GM12878 (cell line): ENCODE data around the gene EYA2. TPM values are rescaled to one million over a fixed set of nuclear protein-coding genes. Genes with fewer than 3 reads are reported as not detected.

Experiments used
- ATAC-seq: fragments of 200-7000 bp; cut with Tn5 transposase; 3 replicates; pipeline ENCODE4 v1.9.1; 2020; ENCODE audit warnings: mild to moderate bottlenecking, moderate library complexity
- BruUV-seq: library from RNA; stranded (reverse); fragments of 400-500 nt; replicated peaks from 2 replicates; lab custom pipeline; 2021; lab: Mats Ljungman, UMichigan
- CTCF ChIA-PET: fragments of 300-600 bp; sonication (Branson Sonifier 250); formaldehyde crosslinking; extraction: SDS; loops from one replicate; lab custom pipeline; 2021; ENCODE audit warnings: inconsistent platforms; lab: Yijun Ruan, JAX
- POLR2A ChIA-PET: fragments of 350-600 bp; formaldehyde crosslinking; extraction: SDS; loops from one replicate; lab custom pipeline; 2021; ENCODE audit warnings: inconsistent platforms; lab: Charles Lee
- RAD21 ChIA-PET: fragments of 300-600 bp; sonication (Branson Sonifier 250); formaldehyde crosslinking; loops from one replicate; lab custom pipeline; 2023; ENCODE audit warnings: antibody characterized with exemption; ENCODE audit not compliant: unreplicated experiment; lab: Charles Lee
- SMC1A ChIA-PET: fragments of 300-600 bp; sonication (Branson Sonifier 250); formaldehyde crosslinking; loops from one replicate; lab custom pipeline; 2023; ENCODE audit not compliant: unreplicated experiment, uncharacterized antibody; lab: Charles Lee
- DNase-seq: peaks from one replicate; pipeline ENCODE4 v3.0.0-alpha.2; 2011; ENCODE audit warnings: low read depth, low spot score
- FAIRE-seq: peaks from 3 replicates; lab custom pipeline; 2011; peaks lifted over from hg19 to GRCh38; lab: Jason Lieb, UNC
- H2AFZ ChIP-seq: 2 replicates; pipeline ENCODE4 v1.6.0; 2011; ENCODE audit warnings: low read depth, low read length, control low read depth; ENCODE audit not compliant: control insufficient read depth
- H3K27ac ChIP-seq: 2 replicates; pipeline ENCODE4 v1.5.1; 2011; ENCODE audit warnings: control low read depth; ENCODE audit not compliant: control insufficient read depth, insufficient read depth
- H3K27me3 ChIP-seq, 2 experiments: replicated peaks in 1 of 2; 2 replicates each; pipeline versions ENCODE4 v1.6.0 to v1.6.1; 2011; ENCODE audit warnings: low read length in 1 of 2; ENCODE audit not compliant: control insufficient read depth in 2 of 2, insufficient read depth in 2 of 2
- H3K36me3 ChIP-seq, 2 experiments: 2 replicates each; pipeline ENCODE4 v1.5.1; 2011; ENCODE audit warnings: low read length in 1 of 2; ENCODE audit not compliant: control insufficient read depth in 2 of 2, insufficient read depth in 2 of 2
- H3K4me1 ChIP-seq: 2 replicates; pipeline ENCODE4 v1.6.1; 2011; ENCODE audit warnings: mild to moderate bottlenecking, low read length, moderate library complexity, mixed read lengths; ENCODE audit not compliant: control insufficient read depth, insufficient read depth
- H3K4me2 ChIP-seq: 2 replicates; pipeline ENCODE4 v1.6.0; 2011; ENCODE audit warnings: control low read depth; ENCODE audit not compliant: control insufficient read depth, insufficient read depth
- H3K4me3 ChIP-seq: fragments of 200-600 bp; sonication (generic); 2 replicates; pipeline ENCODE4 v1.5.1; 2016
- H3K79me2 ChIP-seq: 2 replicates; pipeline ENCODE4 v1.6.0; 2011; ENCODE audit warnings: low read length; ENCODE audit not compliant: control insufficient read depth, insufficient read depth
- H3K9ac ChIP-seq: 2 replicates; pipeline ENCODE4 v1.8.0; 2011; ENCODE audit warnings: low read length, control low read depth, mixed read lengths; ENCODE audit not compliant: control insufficient read depth, insufficient read depth
- H3K9me3 ChIP-seq: replicated peaks from 3 replicates; pipeline ENCODE4 v1.5.1; 2011; ENCODE audit warnings: mild to moderate bottlenecking, low read length; ENCODE audit not compliant: control insufficient read depth, insufficient read depth
- H4K20me1 ChIP-seq: 2 replicates; pipeline ENCODE4 v1.6.0; 2011; ENCODE audit not compliant: control insufficient read depth, insufficient read depth
- BHLHE40 ChIP-seq, 2 experiments: fragments of 450-650 bp in 1 of 2; IDR thresholded peaks; 2 replicates each; pipeline ENCODE4 v1.6.1; 2011 to 2017; ENCODE audit warnings: low read depth in 2 of 2, borderline replicate concordance in 1 of 2, improper control_type of control experiment in 1 of 2, low read length in 1 of 2, mild to moderate bottlenecking in 1 of 2
- CUX1 ChIP-seq: IDR thresholded peaks from 2 replicates; pipeline ENCODE4 v1.6.1; 2012; ENCODE audit warnings: improper control_type of control experiment, low read depth, low read length; ENCODE audit not compliant: insufficient replicate concordance
- EGR1 ChIP-seq, 2 experiments: IDR thresholded peaks; 1 replicate in 1 of 2; 2 replicates in 1 of 2; pipeline ENCODE4 v1.6.1; 2011 to 2012; ENCODE audit warnings: low read depth in 2 of 2, low read length in 2 of 2, borderline replicate concordance in 1 of 2, mild to moderate bottlenecking in 1 of 2, moderate library complexity in 1 of 2
- IRF5 ChIP-seq: fragments of 450-650 bp; IDR thresholded peaks from 2 replicates; pipeline ENCODE4 v1.6.1; 2017; ENCODE audit warnings: borderline replicate concordance
- POU2F2 ChIP-seq: IDR thresholded peaks from 3 replicates; pipeline ENCODE4 v1.6.1; 2011; ENCODE audit warnings: low read depth, mild to moderate bottlenecking, low read length, borderline replicate concordance
- SP1 ChIP-seq: IDR thresholded peaks from one replicate; pipeline ENCODE4 v1.6.1; 2011; ENCODE audit warnings: low read depth, low read length
- SUPT20H ChIP-seq: IDR thresholded peaks from 2 replicates; pipeline ENCODE4 v1.6.1; 2011; ENCODE audit warnings: low read depth, mild to moderate bottlenecking, low read length, moderate library complexity, borderline replicate concordance; ENCODE audit not compliant: control insufficient read depth
- TAF1 ChIP-seq: IDR thresholded peaks from 2 replicates; pipeline ENCODE4 v1.6.1; 2011; ENCODE audit warnings: mild to moderate bottlenecking, low read depth, low read length, borderline replicate concordance
- WRNIP1 ChIP-seq: IDR thresholded peaks from 2 replicates; pipeline ENCODE4 v1.6.1; 2011; ENCODE audit warnings: low read depth, low read length, improper control_type of control experiment, borderline replicate concordance
- ZNF622 ChIP-seq: fragments of 450-650 bp; IDR thresholded peaks from 2 replicates; pipeline ENCODE4 v1.6.1; 2017; ENCODE audit warnings: mild to moderate bottlenecking, inconsistent platforms
- WGBS: methylation state at CpG from one replicate; pipeline ENCODE4 v1.1.6; 2016; ENCODE audit warnings: low lambda C conversion rate; ENCODE audit not compliant: insufficient replicate concordance, insufficient coverage; ENCODE audit errors: missing lambda C conversion rate; 5-methylcytosine and 5-hydroxymethylcytosine counted together
- in situ Hi-C: fragments of 300-500 bp; cut with MboI; formaldehyde crosslinking; loops from 9 replicates; pipeline ENCODE4 v1.14.3; 2018; ENCODE audit warnings: mixed read lengths
- intact Hi-C: fragments of 100-400 bp; cut with micrococcal nuclease; formaldehyde crosslinking; loops from one replicate; pipeline ENCODE4 v1.14.2; 2022; ENCODE audit not compliant: unreplicated experiment
- polyA plus RNA-seq, 11 experiments: library from polyadenylated mRNA; depleted of rRNA in 4 of 11; unstranded in 6 of 11; stranded (reverse) in 5 of 11; fragments of >200 nt; fragmentation: Nextera tagmentation in 4 of 11; fragmentation: Illumina TruSeq in 1 of 11; extraction: Ambion mirVana in 4 of 11; extraction: Trizol in 1 of 11; gene quantifications; 1 replicate in 1 of 11; 2 replicates in 10 of 11; pipeline versions ENCODE4 v1.2.1 to v1.2.3, GENCODE V29; 2011 to 2016; ENCODE audit warnings: inconsistent platforms in 2 of 11, missing spikeins in 2 of 11, low read depth in 1 of 11
- total RNA-seq, 4 experiments: library from RNA; depleted of rRNA in 3 of 4; stranded (reverse); fragments of >200 nt in 3 of 4; fragmentation: Illumina TruSeq in 1 of 4; extraction: Trizol in 1 of 4; gene quantifications; 2 replicates each; pipeline versions ENCODE4 v1.2.1 to v1.2.3, GENCODE V29; 2013 to 2021

EYA2 gene
- total and polyA plus RNA-seq, 10 of the 15 experiments (the other 5 are each of a cell fraction or from before 2014, with no cell fraction given), result 0.20 TPM; not detected in 9

- H3K27me3 ChIP-seq, result peaks cover 0 to 2% of the 10 kb centered on the region in 2 experiments; a peak in 1 of 4 replicates
- FAIRE-seq, result no peak
These were observed 198.8 kb downstream of the EYA2 start for GRCh38 chr20:47093320-47093966.

GRCh38 chr20:47095690-47096089 lies 201.0 kb downstream of the EYA2 start:
- in situ Hi-C loops, result no loop called here
- TF ChIP-seq POU2F2, result no peak
- no peak for TF ChIP-seq SUPT20H
- TF ChIP-seq WRNIP1, result no peak
- TF ChIP-seq ZNF622, result no peak
- no peak for TF ChIP-seq BHLHE40 (IDR thresholded peaks at IDR 0.05; ENCODE audit: borderline replicate concordance in 1 of 2, low read depth in 2 of 2, low read length in 1 of 2)
- no peak for TF ChIP-seq CUX1
- no peak for TF ChIP-seq IRF5
- FAIRE-seq (no peak), DNase-seq (no peak), ATAC-seq (no peak)
- Histone ChIP-seq H3K9me3 (no peaks in the 10 kb centered on the region), H3K27ac (no peak overlapping the region), H3K4me2 (no peak overlapping the region), H3K36me3 (no peaks in the 10 kb centered on the region), H3K4me1 (no peaks in the 10 kb centered on the region), H3K4me3 (no peak overlapping the region), H3K79me2 (no peaks in the 10 kb centered on the region), H4K20me1 (no peaks in the 10 kb centered on the region), H3K27me3 (peaks cover 0 to 2% of the 10 kb centered on the region in 2 experiments; a peak in 1 of 4 replicates), H3K9ac (no peak overlapping the region), H2AFZ (no peak overlapping the region)
- ChIA-PET POLR2A (no interaction called here), SMC1A (no interaction called here), RAD21 (no interaction called here), CTCF (no interaction called here)
- 50% methylated on average over 1 of the region's 1 CpG for WGBS
- no TSS peak for BruUV-seq
- intact Hi-C loops, result no loop called here

More at GRCh38 chr20:47093320-47093966, 198.8 kb downstream of the EYA2 start:
- Histone ChIP-seq H3K27ac (no peak overlapping the region), H3K9me3 (no peaks in the 10 kb centered on the region), H3K4me3 (no peak overlapping the region), H2AFZ (no peak overlapping the region), H3K9ac (no peak overlapping the region)
- ChIA-PET RAD21 (no interaction called here), POLR2A (no interaction called here), CTCF (no interaction called here)
- ATAC-seq (no peak), DNase-seq (no peak)
- in situ Hi-C loops, result no loop called here
- no peak for TF ChIP-seq SP1
- no peak for TF ChIP-seq EGR1 (IDR thresholded peaks at IDR 0.05; ENCODE audit: borderline replicate concordance in 1 of 2, low read depth in 2 of 2, low read length in 2 of 2)
- no peak for TF ChIP-seq TAF1
- TF ChIP-seq, all 136 proteins: peak for 0
- BruUV-seq, result no TSS peak
- Histone ChIP-seq H3K4me2 (no peak overlapping the region), H3K79me2 (no peaks in the 10 kb centered on the region), H3K36me3 (no peaks in the 10 kb centered on the region), H4K20me1 (no peaks in the 10 kb centered on the region), H3K4me1 (no peaks in the 10 kb centered on the region)
- SMC1A ChIA-PET, result no interaction called here
- intact Hi-C loops, result no loop called here
- WGBS, result 70% methylated on average over 13 of the region's 13 CpGs
